Activated CD4-positive, alpha-beta T cell treated with anti-CD3 and anti-CD28 coated beads for 36 hours (primary cell): Measurements from ENCODE around the gene CDK5RAP3. TPM values are rescaled to one million over a fixed set of nuclear protein-coding genes. Genes with fewer than 3 reads are reported as not detected.

Experiments
- ATAC-seq: fragments of 200-7000 bp; cut with Tn5 transposase; one replicate; pipeline ENCODE4 v1.10.0; 2021; ENCODE audit warnings: mild to moderate bottlenecking, moderate library complexity
- CTCF ChIA-PET: fragments of 350-600 bp; sonication (Branson Sonifier 250); formaldehyde crosslinking; loops from one replicate; lab custom pipeline; 2021; ENCODE audit warnings: antibody characterized with exemption; lab: Charles Lee
- POLR2A ChIA-PET: fragments of 350-600 bp; sonication (Branson Sonifier 250); formaldehyde crosslinking; loops from one replicate; lab custom pipeline; 2021; ENCODE audit warnings: antibody characterized with exemption, inconsistent platforms; lab: Charles Lee
- DNase-seq: peaks from one replicate; pipeline ENCODE4 v3.0.0-alpha.2; 2020
- H3K27ac Mint-ChIP-seq: one replicate; pipeline ENCODE4 v1.8.0; 2021; ENCODE audit warnings: mixed read lengths
- H3K27me3 Mint-ChIP-seq: one replicate; pipeline ENCODE4 v1.8.0; 2021; ENCODE audit warnings: mixed read lengths
- H3K36me3 Mint-ChIP-seq: one replicate; pipeline ENCODE4 v1.8.0; 2021; ENCODE audit warnings: low read depth, mixed read lengths
- H3K4me1 Mint-ChIP-seq: one replicate; pipeline ENCODE4 v1.8.0; 2021; ENCODE audit warnings: mixed read lengths
- H3K4me3 Mint-ChIP-seq: one replicate; pipeline ENCODE4 v1.8.0; 2021; ENCODE audit warnings: mild to moderate bottlenecking, moderate library complexity, mixed read lengths
- H3K9me3 Mint-ChIP-seq: one replicate; pipeline ENCODE4 v1.8.0; 2021; ENCODE audit warnings: low read depth, mixed read lengths
- intact Hi-C, 2 experiments: fragments of 100-400 bp; cut with DNase I in 1 of 2; cut with micrococcal nuclease in 1 of 2; formaldehyde crosslinking; loops; one replicate each; pipeline versions ENCODE4 v1.14.2 to v1.15.1; 2022 to 2024; cut with DNase I, micrococcal nuclease
- total RNA-seq, 2 experiments: library from RNA; stranded (reverse); gene quantifications; one replicate each; pipeline ENCODE4 v1.2.3, GENCODE V29; 2021

Gene CDK5RAP3
- total RNA-seq, 2 experiments from 2014 or later = 147 to 156 TPM

GRCh38 chr17:47959825-47960655 is 10.9 kb upstream of the CDK5RAP3 start:
- ChIA-PET POLR2A (interaction anchor here (0.6 kb wide), 2 partner anchors 28 to 850 kb away, joined by 3 to 4 read pairs; no protein-coding TSS in a partner anchor), CTCF (interaction anchor here (0.7 to 2.1 kb wide), 4 partner anchors 9 to 13 kb away, joined by 3 to 19 read pairs (median 4); partner anchors contain the start of gene CDK5RAP3)
- H3K36me3 Mint-ChIP-seq = no peaks in the 10 kb centered on the region
- no peaks in the 10 kb centered on the region for H3K27me3 Mint-ChIP-seq
- no peaks in the 10 kb centered on the region for H3K9me3 Mint-ChIP-seq
- ATAC-seq (no peak), DNase-seq (no peak)
- H3K4me3 Mint-ChIP-seq = no peak overlapping the region
- intact Hi-C loops = loop anchor here in 1 of 2 experiments (5.0 kb wide), 1 partner anchor 322 kb away; no protein-coding TSS in a partner anchor
- H3K27ac Mint-ChIP-seq = no peak overlapping the region
- H3K4me1 Mint-ChIP-seq = no peaks in the 10 kb centered on the region

GRCh38 chr17:47961406-47961805 is 9.5 kb upstream of the CDK5RAP3 start:
- DNase-seq (no peak), ATAC-seq (no peak)
- H3K4me3 Mint-ChIP-seq = no peak overlapping the region
- no peaks in the 10 kb centered on the region for H3K36me3 Mint-ChIP-seq
- intact Hi-C loops = loop anchor here in 1 of 2 experiments (5.0 kb wide), 1 partner anchor 321 kb away; no protein-coding TSS in a partner anchor
- H3K9me3 Mint-ChIP-seq = no peaks in the 10 kb centered on the region
- no peak overlapping the region for H3K27ac Mint-ChIP-seq
- ChIA-PET CTCF (interaction anchor here (0.6 to 1.5 kb wide), 4 partner anchors 11 to 353 kb away, joined by 3 to 7 read pairs (median 3); no protein-coding TSS in a partner anchor), POLR2A (no interaction called here)
- no peaks in the 10 kb centered on the region for H3K27me3 Mint-ChIP-seq
- no peaks in the 10 kb centered on the region for H3K4me1 Mint-ChIP-seq

- POLR2A ChIA-PET = no interaction called here
- H3K4me1 Mint-ChIP-seq = no peaks in the 10 kb centered on the region
- no peak overlapping the region for H3K27ac Mint-ChIP-seq
- CTCF ChIA-PET = interaction anchor here (1.5 kb wide), 1 partner anchor 13 kb away, joined by 7 read pairs; no protein-coding TSS in a partner anchor
- DNase-seq (no peak), ATAC-seq (no peak)
- H3K36me3 Mint-ChIP-seq = no peaks in the 10 kb centered on the region
- H3K4me3 Mint-ChIP-seq = no peak overlapping the region
- intact Hi-C loops = loop anchor here in 1 of 2 experiments (5.0 kb wide), 1 partner anchor 319 kb away; no protein-coding TSS in a partner anchor
- H3K27me3 Mint-ChIP-seq = no peaks in the 10 kb centered on the region
- H3K9me3 Mint-ChIP-seq = no peaks in the 10 kb centered on the region
Observed at GRCh38 chr17:47962901-47963300, 8.0 kb upstream of the CDK5RAP3 start.

- H3K27me3 Mint-ChIP-seq = no peaks in the 10 kb centered on the region
- no peaks in the 10 kb centered on the region for H3K36me3 Mint-ChIP-seq
- peaks cover 2% of the 10 kb centered on the region for H3K4me1 Mint-ChIP-seq
- intact Hi-C loops = loop anchor here in 1 of 2 experiments (5.0 kb wide), 1 partner anchor 317 kb away; no protein-coding TSS in a partner anchor
- ChIA-PET POLR2A (no interaction called here), CTCF (interaction anchor here (0.8 to 2.5 kb wide), 3 partner anchors 18 to 295 kb away, joined by 3 to 7 read pairs (median 3); partner anchors contain the start of gene PNPO)
- H3K27ac Mint-ChIP-seq = no peak overlapping the region
- no peak overlapping the region for H3K4me3 Mint-ChIP-seq
- DNase-seq (no peak), ATAC-seq (no peak)
- no peaks in the 10 kb centered on the region for H3K9me3 Mint-ChIP-seq
Observed at GRCh38 chr17:47964856-47965255, 6.1 kb upstream of the CDK5RAP3 start.

- ChIA-PET POLR2A (no interaction called here), CTCF (interaction anchor here (0.6 to 8.2 kb wide), 2 partner anchors 20 to 33 kb away, joined by 3 to 222 read pairs; partner anchors contain the start of gene PNPO)
- no peak overlapping the region for H3K4me3 Mint-ChIP-seq
- no peak overlapping the region for H3K27ac Mint-ChIP-seq
- no peaks in the 10 kb centered on the region for H3K27me3 Mint-ChIP-seq
- H3K36me3 Mint-ChIP-seq = no peaks in the 10 kb centered on the region
- ATAC-seq (no peak), DNase-seq (no peak)
- H3K9me3 Mint-ChIP-seq = no peaks in the 10 kb centered on the region
- intact Hi-C loops = no loop called here
- H3K4me1 Mint-ChIP-seq = peaks cover 9% of the 10 kb centered on the region
Observed at GRCh38 chr17:47966079-47966519, 4.8 kb upstream of the CDK5RAP3 start.

GRCh38 chr17:47967607-47968252 is 3.2 kb upstream of the CDK5RAP3 start:
- no peaks in the 10 kb centered on the region for H3K9me3 Mint-ChIP-seq
- H3K4me1 Mint-ChIP-seq = peaks cover 19% of the 10 kb centered on the region
- ChIA-PET CTCF (interaction anchor here (1.0 to 8.2 kb wide), 4 partner anchors 11 to 137 kb away, joined by 3 to 222 read pairs (median 15); partner anchors contain the start of gene PNPO), POLR2A (no interaction called here)
- no peak overlapping the region for H3K27ac Mint-ChIP-seq
- no peak overlapping the region for H3K4me3 Mint-ChIP-seq
- no peaks in the 10 kb centered on the region for H3K36me3 Mint-ChIP-seq
- no peak for DNase-seq
- intact Hi-C loops = no loop called here
- no peaks in the 10 kb centered on the region for H3K27me3 Mint-ChIP-seq
- no peak for ATAC-seq

GRCh38 chr17:47968836-47969235 is 2.1 kb upstream of the CDK5RAP3 start:
- ATAC-seq (no peak), DNase-seq (no peak)
- H3K27me3 Mint-ChIP-seq = no peaks in the 10 kb centered on the region
- no peak overlapping the region for H3K4me3 Mint-ChIP-seq
- no peak overlapping the region for H3K27ac Mint-ChIP-seq
- peaks cover 21% of the 10 kb centered on the region for H3K4me1 Mint-ChIP-seq
- intact Hi-C loops = no loop called here
- no peaks in the 10 kb centered on the region for H3K9me3 Mint-ChIP-seq
- POLR2A ChIA-PET = interaction anchor here (3.3 kb wide), 1 partner anchor 73 kb away, joined by 22 read pairs; the partner anchor contains the start of gene SP2
- peaks cover 1% of the 10 kb centered on the region for H3K36me3 Mint-ChIP-seq
- CTCF ChIA-PET = interaction anchor here (0.6 to 8.2 kb wide), 8 partner anchors 11 to 138 kb away, joined by 3 to 222 read pairs (median 8); partner anchors contain the start of genes PNPO and SCRN2

GRCh38 chr17:47969930-47970724 is 786 bp upstream of the CDK5RAP3 start:
- intact Hi-C loops = loop anchor here (1.0 to 2.0 kb wide), 11 partner anchors 21 to 321 kb away; partner anchors contain the start of genes NFE2L1 (in 2 of the 2), PNPO (in 2 of the 2), SCRN2 (in 2 of the 2) and SP2 (in 2 of the 2)
- no peaks in the 10 kb centered on the region for H3K9me3 Mint-ChIP-seq
- CTCF ChIA-PET = interaction anchor here (0.6 to 8.2 kb wide), 30 partner anchors 9 to 640 kb away, joined by 3 to 222 read pairs (median 4); partner anchors contain the start of genes PNPO, PRR15L, SCRN2 and SP2
- peaks cover 13% of the 10 kb centered on the region for H3K36me3 Mint-ChIP-seq
- no peaks in the 10 kb centered on the region for H3K27me3 Mint-ChIP-seq
- peak overlapping the region; percentile 97 for H3K4me3 Mint-ChIP-seq
- ATAC-seq (no peak), DNase-seq (no peak)
- peaks cover 21% of the 10 kb centered on the region for H3K4me1 Mint-ChIP-seq
- POLR2A ChIA-PET = interaction anchor here (0.8 to 3.3 kb wide), 4 partner anchors 20 to 75 kb away, joined by 6 to 22 read pairs (median 11); partner anchors contain the start of genes PNPO and SP2
- peak overlapping the region; percentile 69 for H3K27ac Mint-ChIP-seq

GRCh38 chr17:47973541-47973940 is 2.6 kb downstream of the CDK5RAP3 start:
- Mint-ChIP-seq H3K27ac (no peak overlapping the region), H3K4me1 (peaks cover 21% of the 10 kb centered on the region), H3K36me3 (peaks cover 30% of the 10 kb centered on the region), H3K9me3 (no peaks in the 10 kb centered on the region), H3K27me3 (no peaks in the 10 kb centered on the region), H3K4me3 (no peak overlapping the region)
- DNase-seq (no peak), ATAC-seq (no peak)
- ChIA-PET POLR2A (interaction anchor here (1.5 kb wide), 1 partner anchor 78 kb away, joined by 3 read pairs; no protein-coding TSS in a partner anchor), CTCF (interaction anchor here (8.2 kb wide), 1 partner anchor 28 kb away, joined by 222 read pairs; the partner anchor contains the start of gene PNPO)
- intact Hi-C loops = no loop called here

- Mint-ChIP-seq H3K9me3 (no peaks in the 10 kb centered on the region), H3K36me3 (peaks cover 38% of the 10 kb centered on the region), H3K27ac (no peak overlapping the region), H3K27me3 (no peaks in the 10 kb centered on the region), H3K4me3 (no peak overlapping the region), H3K4me1 (peaks cover 14% of the 10 kb centered on the region)
- POLR2A ChIA-PET = no interaction called here
- ATAC-seq (no peak), DNase-seq (no peak)
- intact Hi-C loops = no loop called here
- CTCF ChIA-PET = interaction anchor here (1.0 to 4.5 kb wide), 3 partner anchors 18 to 44 kb away, joined by 3 to 28 read pairs (median 4); partner anchors contain the start of gene PNPO
Observed at GRCh38 chr17:47975189-47975822, 4.4 kb downstream of the CDK5RAP3 start.
